ENCODE data around the gene UVRAG.
"Not testable (repeated sequence)": the region's sequence is repeated elsewhere in the genome, so short reads cannot be mapped to it uniquely, and the experiment has no call there.

Gene UVRAG

DNA sequence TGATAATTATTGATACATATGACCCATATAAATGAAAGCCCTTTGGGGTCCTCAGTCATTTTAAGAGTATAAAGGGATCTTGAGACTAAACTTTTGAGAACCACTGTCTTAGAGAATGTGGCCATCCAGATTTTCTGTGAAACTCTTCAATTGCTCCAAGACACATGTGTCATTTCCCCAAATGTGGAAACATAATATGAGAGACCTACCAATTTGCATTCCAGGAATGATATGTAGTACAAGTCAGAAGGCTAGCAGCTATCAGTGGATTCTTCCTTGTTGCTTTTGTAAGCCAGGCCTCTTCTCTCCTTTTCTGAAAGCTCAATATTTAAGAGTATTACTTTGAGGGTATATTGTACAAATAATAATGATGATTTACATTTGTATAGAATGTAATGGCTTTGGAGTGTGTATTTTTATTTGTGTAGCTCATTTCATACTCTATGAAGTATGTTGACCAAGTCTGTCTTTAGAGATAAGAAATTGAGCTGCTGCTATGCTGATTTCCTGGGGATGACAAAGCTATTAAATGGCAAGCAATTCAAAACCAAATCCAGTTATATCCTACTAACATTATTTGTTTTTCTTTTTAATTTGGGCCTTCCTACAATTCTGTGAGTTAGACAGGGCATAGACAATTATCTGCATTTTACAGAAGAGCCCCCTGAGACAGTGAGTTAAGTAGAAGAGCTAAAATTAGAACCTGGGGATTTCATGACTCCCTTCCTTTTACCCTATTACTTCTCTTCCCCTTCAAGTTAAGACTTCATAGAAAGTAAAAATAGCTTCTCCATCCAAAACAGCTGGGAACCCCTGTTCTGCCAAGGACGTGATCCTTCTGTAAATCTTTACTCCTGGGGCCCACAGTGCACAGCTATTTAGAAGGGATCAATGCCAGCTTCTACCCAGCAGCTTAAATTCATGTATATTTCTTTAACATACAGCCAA is 259.4 kb downstream of the UVRAG start:
- no peak for DNase-seq (ENCODE audit: low spot score)

DNA sequence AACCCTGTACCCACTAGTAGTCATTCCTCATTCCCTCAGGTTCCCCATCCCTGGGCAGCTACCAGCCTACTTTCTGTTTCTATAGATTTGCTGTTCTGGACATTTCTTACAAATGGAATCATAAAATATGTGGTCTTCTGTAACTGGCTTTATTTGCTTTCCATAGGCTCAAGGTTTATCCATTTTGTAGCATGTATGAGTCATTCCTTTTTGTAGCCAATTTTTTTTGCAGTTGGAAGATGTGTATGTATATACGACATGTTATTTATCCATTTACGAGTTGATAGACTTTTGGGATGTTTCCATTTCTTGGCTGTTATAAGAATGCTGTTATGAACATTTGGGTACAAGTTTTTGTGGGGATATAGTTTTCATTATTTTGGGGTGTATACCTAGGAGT is 260.7 kb downstream of the UVRAG start:
- DNase-seq (ENCODE audit: low spot score): no peak

GRCh38 chr11:76076253-76076652 is 261.2 kb downstream of the UVRAG start:
- not testable (repeated sequence) for DNase-seq (ENCODE audit: low spot score)

GRCh38 chr11:76076749-76077148 is 261.7 kb downstream of the UVRAG start:
- DNase-seq (ENCODE audit: low spot score): no peak

DNA sequence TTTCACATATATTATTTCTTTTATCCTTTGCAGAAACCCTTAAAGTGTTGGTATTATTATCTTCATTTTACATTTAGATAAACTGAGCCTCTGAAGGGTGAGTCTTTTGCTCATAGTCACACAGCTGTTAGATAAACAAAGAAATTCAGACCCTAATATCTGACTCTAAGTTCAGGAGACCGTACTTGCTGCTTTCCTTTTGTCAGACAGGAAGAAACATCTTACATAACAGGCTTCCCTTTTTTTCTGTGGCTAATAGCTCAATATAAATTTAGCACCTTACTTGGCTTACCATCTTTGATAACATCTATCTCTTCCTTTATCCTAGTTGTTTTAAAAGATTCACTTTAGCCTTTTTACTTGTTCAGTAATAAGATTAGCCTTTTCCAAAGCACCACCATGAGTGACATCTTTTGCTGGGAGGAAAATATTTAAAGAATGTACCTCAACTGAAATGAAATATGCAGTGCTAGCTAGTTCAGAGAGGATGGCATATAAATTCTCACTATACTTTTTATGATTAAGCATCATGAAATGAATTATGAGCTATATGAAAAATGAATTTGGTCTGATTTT is 262.7 kb downstream of the UVRAG start:
- no peak for DNase-seq (ENCODE audit: low spot score)

DNA sequence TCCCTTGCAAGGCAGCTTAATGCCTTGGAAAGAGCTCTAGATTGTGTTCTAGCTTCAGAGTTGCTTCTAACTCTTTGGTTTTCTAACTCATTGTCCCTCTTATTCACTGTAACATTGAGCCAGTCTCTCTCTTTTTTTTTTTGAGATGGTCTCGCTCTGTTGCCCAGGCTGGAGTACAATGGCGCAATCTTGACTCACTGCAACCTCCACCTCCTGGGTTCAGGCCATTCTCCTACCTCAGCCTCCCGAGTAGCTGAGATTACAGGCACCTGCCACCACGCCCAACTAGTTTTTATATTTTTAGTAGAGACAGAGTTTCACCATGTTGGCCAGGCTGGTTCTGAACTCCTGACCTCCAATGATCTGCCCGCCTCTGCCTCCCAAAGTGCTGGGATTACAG is 266.1 kb downstream of the UVRAG start:
- not testable (repeated sequence) for DNase-seq (ENCODE audit: low spot score)

- DNase-seq (ENCODE audit: low spot score): no peak
Observed at GRCh38 chr11:76083563-76084451, 268.8 kb downstream of the UVRAG start.

DNA sequence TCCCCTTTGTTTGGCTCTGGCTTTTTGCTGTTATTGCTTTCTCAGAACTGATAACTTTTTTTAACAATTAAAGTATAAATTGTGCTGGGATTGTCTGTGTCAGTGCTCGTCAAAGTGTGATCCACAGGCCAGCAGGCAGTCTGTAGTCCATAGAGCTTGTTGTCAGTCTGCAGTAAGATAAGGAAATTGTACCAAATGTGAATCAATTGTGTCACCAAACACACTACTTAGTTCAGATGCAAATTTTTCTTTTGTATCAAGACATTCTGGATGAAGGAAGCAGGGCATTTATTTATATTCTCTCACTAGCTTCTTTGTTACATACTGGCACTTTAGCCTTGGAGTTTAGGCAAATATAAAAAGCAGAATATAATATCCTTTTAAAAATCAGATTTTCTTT is 270.3 kb downstream of the UVRAG start:
- DNase-seq (ENCODE audit: low spot score): no peak

- no peak for DNase-seq (ENCODE audit: low spot score)
Observed at GRCh38 chr11:76086743-76087635, 272.0 kb downstream of the UVRAG start.

DNA sequence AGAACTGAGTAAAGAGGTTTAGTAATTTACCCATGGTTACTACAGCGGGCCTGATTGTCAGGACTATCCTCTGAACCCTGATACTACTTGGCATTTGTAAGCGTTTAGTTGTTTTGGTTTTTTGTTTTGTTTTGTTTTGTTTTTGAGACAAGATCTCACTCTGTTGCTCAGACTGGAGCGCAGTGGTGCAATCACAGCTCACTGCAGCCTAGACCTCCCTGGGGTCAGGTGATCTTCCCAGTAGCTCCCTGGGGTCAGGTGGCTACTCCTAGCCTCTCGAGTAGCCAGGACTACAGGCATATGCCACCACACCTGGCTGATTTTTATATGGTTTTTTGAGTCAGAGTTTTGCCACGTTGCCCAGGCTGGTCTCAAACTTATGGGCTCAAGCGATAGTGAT is 272.7 kb downstream of the UVRAG start:
- no peak for DNase-seq (ENCODE audit: low spot score)

DNA sequence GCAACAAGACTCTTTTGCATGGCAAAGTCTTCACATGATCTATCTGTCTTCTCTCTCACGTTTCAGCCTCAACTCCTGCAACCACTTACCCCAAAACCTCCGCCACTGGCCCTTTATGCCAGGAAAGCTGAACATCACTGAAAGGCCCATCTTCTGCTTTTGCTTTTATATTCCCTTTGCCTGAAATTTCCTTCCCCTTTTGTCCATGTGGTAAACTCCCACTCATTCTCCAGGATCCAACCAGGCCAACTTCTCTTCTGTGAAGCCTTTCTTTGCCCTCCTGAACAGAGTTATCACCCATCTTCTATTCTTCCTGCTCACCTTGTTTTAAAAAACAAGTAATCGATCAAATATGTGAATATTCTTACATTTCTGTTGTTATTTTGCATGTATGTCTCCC is 273.5 kb downstream of the UVRAG start:
- DNase-seq (ENCODE audit: low spot score): no peak

- DNase-seq (ENCODE audit: low spot score): no peak
Observed at GRCh38 chr11:76090174-76090573, 275.2 kb downstream of the UVRAG start.

DNA sequence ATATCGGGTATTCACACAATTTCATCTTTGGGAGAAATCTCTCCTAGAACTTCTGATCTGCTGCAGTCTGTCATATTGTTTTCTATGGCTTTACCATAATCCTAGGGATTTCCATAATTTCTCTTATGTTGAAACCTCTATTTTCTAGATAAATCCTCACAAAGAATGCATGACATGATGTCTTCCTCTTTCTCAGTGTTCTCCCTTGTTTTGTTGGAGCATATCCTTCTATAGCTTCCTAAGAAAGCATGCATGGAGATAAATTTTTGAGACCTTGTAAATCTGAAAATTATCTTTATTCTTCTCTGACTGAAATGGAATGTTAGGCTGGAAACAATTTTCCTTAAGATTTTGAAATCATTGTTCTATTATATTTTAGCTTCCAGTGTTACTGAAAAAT is 275.8 kb downstream of the UVRAG start:
- DNase-seq (ENCODE audit: low spot score): no peak

DNA sequence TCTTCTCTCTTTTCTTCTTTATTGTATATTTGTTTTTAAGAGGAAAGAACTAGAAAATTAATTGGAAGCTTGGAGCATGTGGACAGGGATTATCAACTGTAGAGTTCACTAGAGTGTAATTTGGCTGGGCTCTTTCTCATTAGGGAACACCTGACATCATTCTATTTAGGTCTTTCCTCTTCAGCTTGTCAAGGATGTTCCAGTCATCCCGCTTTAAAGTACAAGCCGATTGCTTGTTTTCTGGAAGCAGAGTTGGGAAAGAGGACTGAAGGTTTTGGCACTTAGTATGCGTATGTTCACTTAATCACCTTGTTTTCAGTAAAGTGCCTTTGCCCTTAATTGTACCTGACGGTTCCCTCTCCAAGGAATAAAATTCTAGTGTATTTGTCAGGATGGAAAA is 279.7 kb downstream of the UVRAG start:
- no peak for DNase-seq (ENCODE audit: low spot score)

DNA sequence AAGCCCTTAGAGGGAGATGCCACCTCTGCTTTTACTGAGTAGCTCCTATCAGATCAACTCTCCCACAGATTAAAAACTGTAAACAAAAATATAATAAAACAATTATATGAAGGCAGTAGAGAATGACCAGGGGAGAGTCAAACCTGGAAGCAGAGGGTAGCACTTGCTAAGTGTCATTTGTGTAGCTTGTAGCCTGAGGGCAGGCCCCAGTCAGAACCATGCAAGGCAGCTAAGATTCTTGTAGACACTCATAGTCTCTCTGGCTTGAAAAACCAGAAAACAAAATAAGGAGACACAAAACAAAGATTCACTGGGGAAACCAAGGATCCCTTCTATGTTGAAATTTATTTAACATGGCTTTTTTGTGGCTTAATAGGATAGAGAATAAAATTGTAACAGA is 280.9 kb downstream of the UVRAG start:
- DNase-seq (ENCODE audit: low spot score): no peak

DNA sequence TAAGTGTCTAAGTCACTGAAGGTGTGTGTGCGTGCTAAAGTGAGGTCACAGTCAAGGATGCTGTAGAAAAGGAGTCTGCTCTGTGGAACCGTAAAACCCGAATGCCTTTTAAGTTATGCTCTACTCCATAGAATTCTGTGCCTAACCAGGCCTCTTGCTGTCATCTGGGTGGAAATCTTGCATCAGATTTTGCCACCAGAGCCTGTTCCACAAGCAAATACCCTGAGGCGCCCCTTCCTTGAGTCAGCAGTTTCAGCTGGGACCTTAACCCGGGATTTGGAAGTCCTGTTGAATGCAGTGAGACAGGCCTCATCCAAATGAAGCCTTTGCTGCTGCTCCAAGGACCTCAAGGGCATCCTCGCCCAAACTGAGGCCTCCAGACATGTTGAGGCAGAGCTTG is 281.5 kb downstream of the UVRAG start:
- no peak for DNase-seq (ENCODE audit: low spot score)

DNA sequence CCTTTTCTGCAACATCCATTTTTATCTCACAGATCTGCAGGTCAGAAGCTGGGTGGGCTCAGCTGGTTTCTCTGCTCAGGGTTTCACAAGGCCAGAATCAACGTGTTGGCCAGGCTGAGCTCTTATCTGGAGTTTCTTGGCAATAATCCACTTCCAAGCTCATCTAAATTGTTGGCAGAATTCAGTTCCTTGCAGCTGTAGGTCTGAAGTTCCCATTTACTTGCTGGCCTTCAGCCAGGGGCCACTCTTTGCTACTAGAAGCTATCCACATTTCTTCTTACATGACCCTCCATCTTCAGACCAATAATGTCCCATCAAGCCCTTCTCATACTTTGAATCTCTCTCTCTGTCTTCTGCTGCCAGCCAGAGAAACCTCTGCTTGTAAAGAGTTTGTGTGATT is 287.8 kb downstream of the UVRAG start:
- DNase-seq (ENCODE audit: low spot score): no peak

GRCh38 chr11:76103460-76103859 is 288.4 kb downstream of the UVRAG start:
- DNase-seq (ENCODE audit: low spot score): no peak

DNA sequence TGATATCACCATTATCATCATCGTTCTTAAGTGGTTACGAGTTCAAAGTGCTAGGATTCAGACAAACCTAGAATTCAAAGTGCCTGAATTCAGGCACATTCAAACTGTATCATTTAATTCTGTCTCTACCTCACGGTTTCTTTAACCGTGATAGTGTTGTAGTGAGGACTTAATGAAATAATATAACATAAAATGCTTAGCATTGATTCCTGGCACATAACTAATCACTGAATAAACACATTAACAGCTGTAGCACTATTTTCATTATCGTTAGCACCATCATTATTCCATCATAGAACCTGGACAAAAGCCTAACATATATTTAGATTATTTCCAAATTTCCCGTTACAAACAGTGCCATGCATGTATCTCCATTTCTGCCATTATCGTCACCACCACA is 289.3 kb downstream of the UVRAG start:
- DNase-seq (ENCODE audit: low spot score): no peak

DNA sequence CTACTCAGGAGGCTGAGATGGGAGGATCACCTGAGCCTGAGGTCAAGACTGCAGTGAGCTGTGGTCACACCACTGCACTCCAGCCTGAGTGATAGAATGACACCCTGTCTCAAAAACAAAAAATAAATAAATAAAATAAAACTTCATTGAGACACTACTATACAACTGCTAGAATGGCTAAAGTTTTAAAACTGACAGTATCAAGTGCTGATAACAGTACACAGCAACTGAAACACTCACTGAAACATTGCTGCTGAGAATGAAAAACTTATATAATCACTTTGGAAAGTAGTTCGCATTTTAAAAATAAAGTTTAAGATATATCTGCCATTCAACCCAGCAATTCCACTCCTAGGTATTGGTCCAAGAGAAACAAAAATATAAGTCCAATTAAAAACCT is 290.6 kb downstream of the UVRAG start:
- DNase-seq (ENCODE audit: low spot score): no peak

DNA sequence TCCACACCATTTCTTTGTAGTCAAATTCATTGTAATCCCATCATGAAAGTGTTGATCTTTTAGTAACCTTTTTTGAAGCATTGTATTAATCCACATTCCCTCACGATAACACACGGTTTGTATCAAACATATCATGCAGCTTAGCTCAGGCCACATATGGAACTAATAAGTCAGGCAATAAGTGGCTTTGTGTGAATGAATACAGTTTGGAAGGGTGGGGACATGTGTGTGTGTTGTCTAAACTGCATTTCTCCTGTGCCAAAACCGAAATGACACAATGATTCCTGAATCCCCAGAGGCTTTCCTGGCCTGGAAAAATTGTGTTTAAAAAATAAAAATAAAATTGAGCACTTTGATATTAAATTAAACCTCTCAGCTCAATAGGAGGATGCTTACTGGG is 293.0 kb downstream of the UVRAG start:
- DNase-seq (ENCODE audit: low spot score): no peak

DNA sequence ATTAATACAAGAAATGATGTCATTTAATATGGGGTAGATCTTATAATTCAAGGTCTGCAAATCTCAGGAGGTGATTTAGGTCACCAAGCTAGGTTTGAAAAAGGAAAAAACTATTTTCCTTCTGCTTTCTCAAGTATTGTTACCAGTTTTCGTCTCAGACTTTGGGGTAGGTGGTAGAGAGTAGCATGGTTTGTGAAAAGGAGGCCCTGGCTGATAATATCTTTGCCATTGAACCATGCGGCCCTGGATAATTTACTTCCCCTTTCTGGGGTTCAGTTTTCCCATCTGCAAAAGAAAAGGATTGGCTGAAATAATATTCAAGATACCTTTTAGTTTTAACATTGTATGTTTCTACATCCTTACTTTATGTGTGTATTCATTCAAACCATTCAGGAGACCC is 299.2 kb downstream of the UVRAG start:
- DNase-seq (ENCODE audit: low spot score): no peak

Data from HuH-7 (cell line).